Transverse colon (tissue), 3 donors: ENCODE results near the gene COL5A3.

ENCODE experiments used
- CTCF ChIP-seq, 5 experiments: fragments of 200-600 bp in 3 of 5; fragments of 450-650 bp in 2 of 5; sonication (generic) in 3 of 5; IDR thresholded peaks; 1 replicate in 2 of 5; 2 replicates in 3 of 5; pipeline ENCODE4 v1.5.1; 2016 to 2017; ENCODE audit warnings: antibody characterized with exemption in 5 of 5, inconsistent platforms in 3 of 5, mild to moderate bottlenecking in 2 of 5, moderate library complexity in 1 of 5
- POLR2A ChIP-seq: fragments of 450-650 bp; IDR thresholded peaks from one replicate; pipeline ENCODE4 v1.6.1; 2016; ENCODE audit warnings: antibody characterized with exemption, mild to moderate bottlenecking, moderate library complexity

- no peak for TF ChIP-seq POLR2A
- TF ChIP-seq CTCF (IDR thresholded peaks at IDR 0.05) = no peak
Observed at GRCh38 chr19:9966448-9966847, 43.9 kb downstream of the COL5A3 start.
